ENCODE data around the gene C1S. TPM values are rescaled to one million over a fixed set of nuclear protein-coding genes. Genes with fewer than 3 reads are reported as not detected.

The C1S gene
- total RNA-seq, 4 donors from 2014 or later = 58.1 to 90.8 (median 85.9) TPM

GRCh38 chr12:7093486-7093885 is 33.0 kb downstream of the C1S start:
- Histone ChIP-seq H3K36me3 (peaks cover 0 to 1% of the 10 kb centered on the region in 2 donors), H3K9me3 (no peaks in the 10 kb centered on the region), H3K4me3 (no peak overlapping the region), H3K4me1 (peaks cover 8 to 25% of the 10 kb centered on the region in 2 donors), H3K27ac (no peak overlapping the region), H3K27me3 (no peaks in the 10 kb centered on the region)
- intact Hi-C loops (cut with DNase I; ENCODE audit: low total_unique reads) = loop anchor here (1.0 to 5.0 kb wide), 3 partner anchors 15 to 171 kb away; partner anchors contain the start of genes C12orf57 and RNU7-1
- ATAC-seq (no peak), DNase-seq (no peak)
- in situ Hi-C loops (cut with MboI; ENCODE audit: low sequenced_read_pairs in 4 of 4) = loop anchor here in 1 of 4 donors (5.0 kb wide), 1 partner anchor 36 kb away; no protein-coding TSS in a partner anchor
- TF ChIP-seq CTCF (IDR thresholded peaks at IDR 0.05 in 4 of 5, conservative IDR thresholded peaks at IDR 0.05 in 1 of 5) = no peak
- no peak for TF ChIP-seq POLR2A (IDR thresholded peaks at IDR 0.05)

DNA sequence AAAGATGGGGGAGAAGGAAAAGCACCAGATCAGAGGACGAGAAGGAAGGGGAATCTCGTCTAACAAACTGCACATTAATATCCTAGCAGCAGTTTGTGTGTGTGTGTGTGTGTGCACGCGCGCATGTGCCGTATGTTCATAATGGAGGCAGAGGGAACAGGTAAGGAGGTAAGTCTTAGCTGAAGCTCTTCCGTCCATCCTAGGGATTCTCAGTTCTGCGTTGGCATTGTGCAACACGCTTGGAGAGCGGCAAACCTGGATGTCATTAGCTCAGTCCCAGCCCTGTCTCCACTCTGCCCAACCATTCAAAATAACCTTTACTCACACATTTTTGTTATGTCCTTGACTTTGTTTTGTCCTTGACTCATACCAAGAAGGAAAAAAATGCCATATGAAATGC is 33.4 kb downstream of the C1S start:
- in situ Hi-C loops (cut with MboI; ENCODE audit: low sequenced_read_pairs in 4 of 4) (loop anchor here in 1 of 4 donors (5.0 kb wide), 1 partner anchor 37 kb away; no protein-coding TSS in a partner anchor), intact Hi-C loops (cut with DNase I; ENCODE audit: low total_unique reads) (loop anchor here (1.0 to 5.0 kb wide), 3 partner anchors 14 to 172 kb away; partner anchors contain the start of genes C12orf57 and RNU7-1)
- no peak overlapping the region for H3K27ac ChIP-seq
- peaks cover 8 to 25% of the 10 kb centered on the region in 2 donors for H3K4me1 ChIP-seq
- no peaks in the 10 kb centered on the region for H3K9me3 ChIP-seq
- TF ChIP-seq CTCF (IDR thresholded peaks at IDR 0.05 in 4 of 5, conservative IDR thresholded peaks at IDR 0.05 in 1 of 5) (no peak), POLR2A (IDR thresholded peaks at IDR 0.05) (no peak)
- ATAC-seq (no peak), DNase-seq (no peak)
- H3K27me3 ChIP-seq = no peaks in the 10 kb centered on the region
- no peak overlapping the region for H3K4me3 ChIP-seq
- peaks cover 0 to 4% of the 10 kb centered on the region in 2 donors for H3K36me3 ChIP-seq

- intact Hi-C loops (cut with DNase I; ENCODE audit: low total_unique reads) = no loop called here
- Histone ChIP-seq H3K9me3 (no peaks in the 10 kb centered on the region), H3K4me3 (peak overlapping the region in 3 of 4 donors; percentile 21 to 49 (median 31)), H3K27me3 (no peaks in the 10 kb centered on the region), H3K27ac (no peak overlapping the region), H3K36me3 (peaks cover 0 to 11% of the 10 kb centered on the region in 2 donors), H3K4me1 (peaks cover 2 to 25% of the 10 kb centered on the region in 2 donors)
- TF ChIP-seq CTCF (IDR thresholded peaks at IDR 0.05 in 4 of 5, conservative IDR thresholded peaks at IDR 0.05 in 1 of 5) (no peak), POLR2A (IDR thresholded peaks at IDR 0.05) (no peak)
- in situ Hi-C loops (cut with MboI; ENCODE audit: low sequenced_read_pairs in 4 of 4) = no loop called here
- no peak for DNase-seq
- ATAC-seq = no peak
Observed at GRCh38 chr12:7096006-7096932, 35.8 kb downstream of the C1S start.

- in situ Hi-C loops (cut with MboI; ENCODE audit: low sequenced_read_pairs in 4 of 4) (no loop called here), intact Hi-C loops (cut with DNase I; ENCODE audit: low total_unique reads) (no loop called here)
- no peaks in the 10 kb centered on the region for H3K9me3 ChIP-seq
- peak overlapping the region; percentile 21 to 49 (median 32) for H3K4me3 ChIP-seq
- H3K27ac ChIP-seq = peak overlapping the region in 1 of 4 donors; percentile 36
- H3K4me1 ChIP-seq = peaks cover 2 to 22% of the 10 kb centered on the region in 2 donors
- peaks cover 0 to 11% of the 10 kb centered on the region in 2 donors for H3K36me3 ChIP-seq
- ATAC-seq (peak; percentile 53 to 57), DNase-seq (peak in 1 of 2 donors; percentile 32)
- TF ChIP-seq POLR2A (IDR thresholded peaks at IDR 0.05) = no peak
- TF ChIP-seq CTCF (IDR thresholded peaks at IDR 0.05 in 4 of 5, conservative IDR thresholded peaks at IDR 0.05 in 1 of 5) = no peak
- H3K27me3 ChIP-seq = no peaks in the 10 kb centered on the region
Observed at GRCh38 chr12:7096979-7097378, 36.5 kb downstream of the C1S start.

All from gastrocnemius medialis (tissue), 4 donors.